Measurements from ENCODE around the gene RPA1. TPM values are rescaled to one million over a fixed set of nuclear protein-coding genes. Genes with fewer than 3 reads are reported as not detected.

The RPA1 gene
- total and polyA plus RNA-seq, 4 donors: 9.2 to 29.5 (median 11.9) TPM

- Histone ChIP-seq H3K4me3 (ENCODE audit: low read depth in 1 of 3, low read length in 3 of 3) (no peak overlapping the region), H3K36me3 (ENCODE audit: control insufficient read depth in 4 of 4, insufficient read depth in 3 of 4, low read depth in 1 of 4, low read length in 3 of 4) (no peaks in the 10 kb centered on the region), H3K4me1 (ENCODE audit: control insufficient read depth in 4 of 4, insufficient read depth in 4 of 4, low read length in 3 of 4) (peaks cover 0 to 35% (median 20%) of the 10 kb centered on the region in 4 donors), H3K9me3 (ENCODE audit: control insufficient read depth in 4 of 4, low read length in 3 of 4) (no peaks in the 10 kb centered on the region), H3K27ac (ENCODE audit: low read depth in 1 of 2, low read length in 2 of 2) (no peak overlapping the region), H3K9ac (ENCODE audit: low read depth in 1 of 2, low read length in 2 of 2) (no peak overlapping the region), H3K27me3 (ENCODE audit: control insufficient read depth in 4 of 4, insufficient read depth in 4 of 4, low read length in 3 of 4) (no peaks in the 10 kb centered on the region)
- no peak for DNase-seq (ENCODE audit: low spot score)
- 98% methylated on average over 14 of the region's 14 CpGs for WGBS
- TF ChIP-seq MAX (IDR thresholded peaks at IDR 0.05) (no peak), RXRA (IDR thresholded peaks at IDR 0.05) (no peak), EGR1 (IDR thresholded peaks at IDR 0.05; ENCODE audit: low read depth in 2 of 2) (no peak), HNF4A (conservative IDR thresholded peaks at IDR 0.05) (no peak), REST (IDR thresholded peaks at IDR 0.05) (no peak), CTCF (IDR thresholded peaks at IDR 0.05; ENCODE audit: low read depth, low read length, missing input control) (no peak), JUND (IDR thresholded peaks at IDR 0.05) (no peak), ATF3 (IDR thresholded peaks at IDR 0.05) (no peak), RAD21 (IDR thresholded peaks at IDR 0.05) (no peak), FOXA1 (IDR thresholded peaks at IDR 0.05) (no peak), YY1 (IDR thresholded peaks at IDR 0.05) (no peak), FOXA2 (IDR thresholded peaks at IDR 0.05) (no peak), HNF4G (IDR thresholded peaks at IDR 0.05) (no peak)
These were observed 118.7 kb downstream of the RPA1 start for GRCh38 chr17:1948517-1948825.

Other genes starting within 250 kb of the RPA1 start
- gene SLC43A2, start 201.2 kb upstream of the RPA1 start, total RNA-seq: 1 to 10 TPM; 4.8 to 7.9 TPM
- gene SLC43A2, start 201.2 kb upstream of the RPA1 start, polyA plus RNA-seq: 1 to 10 TPM in 1 of 2 donors, under 1 TPM in 1; 0.63 to 4.7 TPM
- 10 to 100 TPM; 10.9 to 11.9 TPM for gene SCARF1, start 184.3 kb upstream of the RPA1 start, total RNA-seq
- 1 to 10 TPM; 1.3 to 5.9 TPM for gene SCARF1, start 184.3 kb upstream of the RPA1 start, polyA plus RNA-seq
- gene RILP, start 180.1 kb upstream of the RPA1 start, total RNA-seq: 10 to 100 TPM; 26.5 to 47.4 TPM
- gene RILP, start 180.1 kb upstream of the RPA1 start, polyA plus RNA-seq: 10 to 100 TPM in 1 of 2 donors, 1 to 10 TPM in 1; 7.9 to 18.5 TPM
- gene PRPF8, start 145.1 kb upstream of the RPA1 start, total RNA-seq: 100 to 1,000 TPM; 103 to 110 TPM
- 10 to 100 TPM; 50.2 to 61.1 TPM for gene PRPF8, start 145.1 kb upstream of the RPA1 start, polyA plus RNA-seq
- 1 to 10 TPM; 1.2 to 7.3 TPM for gene TLCD2, start 119.6 kb upstream of the RPA1 start, total RNA-seq
- 1 to 10 TPM; 2.6 to 4.3 TPM for gene TLCD2, start 119.6 kb upstream of the RPA1 start, polyA plus RNA-seq
- 10 to 100 TPM; 39.2 to 41.8 TPM for gene WDR81, start 105.3 kb upstream of the RPA1 start, total RNA-seq
- gene WDR81, start 105.3 kb upstream of the RPA1 start, polyA plus RNA-seq: 10 to 100 TPM; 12.3 to 26.8 TPM
- 100 to 1,000 TPM; 582 to 768 TPM for gene SERPINF2, start 87.1 kb upstream of the RPA1 start, total RNA-seq
- 1,000 to 10,000 TPM in 1 of 2 donors, 100 to 1,000 TPM in 1; 477 to 1,248 TPM for gene SERPINF2, start 87.1 kb upstream of the RPA1 start, polyA plus RNA-seq
- gene SERPINF1, start 67.9 kb upstream of the RPA1 start, total RNA-seq: 1,000 to 10,000 TPM in 1 of 2 donors, 100 to 1,000 TPM in 1; 319 to 1,105 TPM
- gene SERPINF1, start 67.9 kb upstream of the RPA1 start, polyA plus RNA-seq: 100 to 1,000 TPM; 742 to 798 TPM
- gene SMYD4, start 103 bp upstream of the RPA1 start, total RNA-seq: 1 to 10 TPM; 6.0 to 9.5 TPM
- 1 to 10 TPM; 2.2 to 4.4 TPM for gene SMYD4, start 103 bp upstream of the RPA1 start, polyA plus RNA-seq
- 1 to 10 TPM in 1 of 2 donors, under 1 TPM in 1; 0.65 to 1.8 TPM for gene RTN4RL1, start 195.3 kb downstream of the RPA1 start, total RNA-seq
- 1 to 10 TPM in 1 of 2 donors, under 1 TPM in 1; 0.04 to 5.4 TPM for gene RTN4RL1, start 195.3 kb downstream of the RPA1 start, polyA plus RNA-seq
- gene DPH1, start 200.1 kb downstream of the RPA1 start, total RNA-seq: 10 to 100 TPM in 1 of 2 donors, 1 to 10 TPM in 1; 9.8 to 24.6 TPM
- gene DPH1, start 200.1 kb downstream of the RPA1 start, polyA plus RNA-seq: 10 to 100 TPM; 17.5 to 21.2 TPM
- 10 to 100 TPM; 16.1 to 17.2 TPM for gene OVCA2, start 212.0 kb downstream of the RPA1 start, total RNA-seq
- 10 to 100 TPM; 30.3 to 30.6 TPM for gene OVCA2, start 212.0 kb downstream of the RPA1 start, polyA plus RNA-seq
- 1 to 10 TPM; 3.9 to 4.8 TPM for gene HIC1, start 225.1 kb downstream of the RPA1 start, total RNA-seq
- gene HIC1, start 225.1 kb downstream of the RPA1 start, polyA plus RNA-seq: 1 to 10 TPM in 1 of 2 donors, under 1 TPM in 1; 0.44 to 3.5 TPM